ENCODE data around the gene CKS1B. TPM values are rescaled to one million over a fixed set of nuclear protein-coding genes. Genes with fewer than 3 reads are reported as not detected.

Gene CKS1B
- total and polyA plus RNA-seq, 9 of the 15 experiments (the other 6 are each of a cell fraction or from before 2014, with no cell fraction given) = 215 to 1,103 (median 460) TPM

GRCh38 chr1:154955039-154955717 lies 19.3 kb upstream of the CKS1B start (continued):
- TF ChIP-seq MTA1 (IDR thresholded peaks at IDR 0.05; ENCODE audit: borderline replicate concordance) (no peak), ZNF696 (CRISPR knock-in tag; conservative IDR thresholded peaks at IDR 0.05) (no peak), PKNOX1 (IDR thresholded peaks at IDR 0.05) (0 out of 2 replicates have a peak, but pooled peaks have one; percentile 21), MCM2 (IDR thresholded peaks at IDR 0.05; ENCODE audit: low read depth) (no peak), CTBP1 (IDR thresholded peaks at IDR 0.05; ENCODE audit: borderline replicate concordance) (peak; percentile 96), KDM1A (IDR thresholded peaks at IDR 0.05) (peak; percentile 29 to 62; a peak in 2 of 4 replicates), ZNF583 (CRISPR knock-in tag; IDR thresholded peaks at IDR 0.05) (no peak), OTX1 (CRISPR knock-in tag; IDR thresholded peaks at IDR 0.05) (no peak), TAF1 (IDR thresholded peaks at IDR 0.05; ENCODE audit: control insufficient read depth, extremely low read depth, insufficient read depth, low read length, severe bottlenecking) (no peak), CBFA2T3 (IDR thresholded peaks at IDR 0.05) (peak; percentile 49; the same call in 1 of the 2 replicates), MNT (conservative IDR thresholded peaks at IDR 0.05) (no peak), RCOR1 (IDR thresholded peaks at IDR 0.05; ENCODE audit: borderline replicate concordance in 1 of 2, low read depth in 2 of 2, low read length in 2 of 2) (peak in 1 of 2 experiments; percentile 90; a peak in 2 of 4 replicates), ARID3B (CRISPR knock-in tag; IDR thresholded peaks at IDR 0.05; ENCODE audit: borderline replicate concordance) (no peak), TFAP4 (CRISPR knock-in tag; IDR thresholded peaks at IDR 0.05; ENCODE audit: borderline replicate concordance) (peak; percentile 79), ZNF644 (tag; IDR thresholded peaks at IDR 0.05; ENCODE audit: low read depth) (no peak), TCF7L2 (IDR thresholded peaks at IDR 0.05; ENCODE audit: low read depth, low read length) (no peak), MYNN (IDR thresholded peaks at IDR 0.05) (peak; percentile 40; the same call in 1 of the 2 replicates), MYNN (CRISPR knock-in tag; IDR thresholded peaks at IDR 0.05) (no peak), HNRNPH1 (optimal IDR thresholded peaks at IDR 0.05; ENCODE audit: low read depth, low read length) (no peak), ELF1 (tag; IDR thresholded peaks at IDR 0.05) (peak; percentile 44; the same call in 1 of the 2 replicates), MEF2A (IDR thresholded peaks at IDR 0.05; ENCODE audit: control insufficient read depth, low read depth, low read length) (no peak), ARID1B (IDR thresholded peaks at IDR 0.05) (peak; percentile 8; the same call in 1 of the 2 replicates), ZNF280B (CRISPR knock-in tag; IDR thresholded peaks at IDR 0.05) (no peak)
